Astrocyte of the cerebellum (primary cell): ENCODE data around the gene TEX51.

ENCODE experiments used
- DNase-seq: peaks from one replicate; pipeline ENCODE4 v3.0.0-alpha.2; 2011; ENCODE audit warnings: low read depth
- H3K4me3 ChIP-seq: 2 replicates; pipeline ENCODE4 v1.5.1; 2011; ENCODE audit warnings: mild to moderate bottlenecking, low read depth, low read length, moderate library complexity
- CTCF ChIP-seq: IDR thresholded peaks from 2 replicates; pipeline ENCODE4 v1.5.1; 2012; ENCODE audit warnings: low read length, low read depth, moderate library complexity, mild to moderate bottlenecking; ENCODE audit errors: missing control alignments
- in situ Hi-C: cut with HindIII; loops from 2 replicates; pipeline ENCODE4 v1.10.0; 2017; ENCODE audit warnings: low sequenced_read_pairs

TEX51 gene

GRCh38 chr2:126852361-126852760 lies 46.3 kb upstream of the TEX51 start:
- no peak overlapping the region for H3K4me3 ChIP-seq
- in situ Hi-C loops = no loop called here
- DNase-seq = no peak
- TF ChIP-seq CTCF = no peak

- DNase-seq = no peak
- in situ Hi-C loops = no loop called here
- H3K4me3 ChIP-seq = no peak overlapping the region
- TF ChIP-seq CTCF = no peak
Measured at GRCh38 chr2:126855606-126856005, 43.1 kb upstream of the TEX51 start.

- no peak overlapping the region for H3K4me3 ChIP-seq
- no peak for DNase-seq
- TF ChIP-seq CTCF = no peak
- in situ Hi-C loops = no loop called here
Measured at GRCh38 chr2:126856403-126856802, 42.3 kb upstream of the TEX51 start.

GRCh38 chr2:126857502-126857901 lies 41.2 kb upstream of the TEX51 start:
- no peak overlapping the region for H3K4me3 ChIP-seq
- DNase-seq = no peak
- in situ Hi-C loops = no loop called here
- TF ChIP-seq CTCF = no peak

GRCh38 chr2:126858013-126858412 lies 40.7 kb upstream of the TEX51 start:
- no peak for TF ChIP-seq CTCF
- no peak for DNase-seq

GRCh38 chr2:126858436-126858835 lies 40.3 kb upstream of the TEX51 start:
- H3K4me3 ChIP-seq = no peak overlapping the region
- no peak for DNase-seq
- no peak for TF ChIP-seq CTCF
- in situ Hi-C loops = no loop called here

More at GRCh38 chr2:126858013-126858412, 40.7 kb upstream of the TEX51 start:
- in situ Hi-C loops = no loop called here
- H3K4me3 ChIP-seq = no peak overlapping the region

- no peak overlapping the region for H3K4me3 ChIP-seq
- in situ Hi-C loops = no loop called here
- TF ChIP-seq CTCF = no peak
- no peak for DNase-seq
Measured at GRCh38 chr2:126858991-126859390, 39.7 kb upstream of the TEX51 start.
